ENCODE measurements around the gene DGKQ.

DNA sequence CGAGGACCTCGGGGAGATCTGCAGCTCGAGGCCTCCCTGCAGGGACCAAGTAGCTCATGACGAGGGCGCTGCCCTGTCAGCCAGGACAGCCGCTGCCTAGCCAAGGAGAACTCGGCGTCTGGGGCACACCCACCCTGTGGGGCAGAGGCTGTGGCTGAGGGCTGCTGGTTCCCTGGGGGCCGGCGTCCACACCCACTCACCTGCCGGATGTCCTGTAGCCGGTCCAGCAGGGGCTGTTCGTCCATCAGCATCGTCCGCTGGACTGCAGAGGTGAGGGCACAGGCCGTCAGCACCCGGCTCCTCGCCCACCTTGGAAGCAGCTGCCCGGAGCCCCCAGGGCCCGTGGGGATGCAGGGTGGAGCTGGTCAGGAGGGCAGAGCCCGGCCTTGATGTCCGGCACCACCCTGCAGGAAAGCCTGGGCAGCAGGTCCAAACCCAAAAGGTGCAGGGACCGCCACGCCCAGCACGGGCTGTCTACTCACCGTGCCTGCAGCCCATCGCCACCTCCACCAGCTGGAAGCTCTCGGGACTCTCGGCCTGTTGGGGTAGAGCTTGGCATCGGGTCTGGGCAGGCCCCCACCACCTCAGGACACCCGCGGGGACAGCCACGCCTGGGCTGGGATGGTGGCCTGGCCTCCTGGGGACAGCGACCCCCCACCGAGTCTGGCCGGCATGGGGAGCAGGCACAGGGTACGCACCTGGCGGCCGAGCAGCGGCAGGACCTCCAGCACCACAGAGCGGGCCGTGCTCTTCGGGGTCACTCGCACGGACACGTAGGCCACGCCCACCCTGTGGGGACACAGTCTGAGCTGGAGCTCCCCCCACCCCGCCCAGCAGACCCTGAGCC is 6.9 kb downstream of the DGKQ start:
- TF ChIP-seq EGR1 (IDR thresholded peaks at IDR 0.05; ENCODE audit: borderline replicate concordance, low read depth, low read length) (no peak), POLR2AphosphoS5 (IDR thresholded peaks at IDR 0.05; ENCODE audit: low read depth, low read length) (no peak)
- TF ChIP-seq, protein P1, sequence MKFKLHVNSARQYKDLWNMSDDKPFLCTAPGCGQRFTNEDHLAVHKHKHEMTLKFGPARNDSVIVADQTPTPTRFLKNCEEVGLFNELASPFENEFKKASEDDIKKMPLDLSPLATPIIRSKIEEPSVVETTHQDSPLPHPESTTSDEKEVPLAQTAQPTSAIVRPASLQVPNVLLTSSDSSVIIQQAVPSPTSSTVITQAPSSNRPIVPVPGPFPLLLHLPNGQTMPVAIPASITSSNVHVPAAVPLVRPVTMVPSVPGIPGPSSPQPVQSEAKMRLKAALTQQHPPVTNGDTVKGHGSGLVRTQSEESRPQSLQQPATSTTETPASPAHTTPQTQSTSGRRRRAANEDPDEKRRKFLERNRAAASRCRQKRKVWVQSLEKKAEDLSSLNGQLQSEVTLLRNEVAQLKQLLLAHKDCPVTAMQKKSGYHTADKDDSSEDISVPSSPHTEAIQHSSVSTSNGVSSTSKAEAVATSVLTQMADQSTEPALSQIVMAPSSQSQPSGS (IDR thresholded peaks at IDR 0.05; ENCODE audit: low read length): no peak

Measured in H1 (cell line).